Coronary artery (tissue), 2 donors: Measurements from ENCODE around the gene RNF114.
"Not testable (repeated sequence)": the region's sequence is repeated elsewhere in the genome, so short reads cannot be mapped to it uniquely, and the experiment has no call there.

Experiments
- DNase-seq: peaks from one replicate; pipeline ENCODE4 v3.0.0-alpha.2; 2017; ENCODE audit warnings: low spot score
- H3K27ac ChIP-seq, 2 donors: fragments of 200-600 bp; sonication (generic); one replicate each; pipeline ENCODE4 v1.5.1; 2016 to 2019
- H3K4me3 ChIP-seq: fragments of 200-600 bp; sonication (generic); 2 replicates; pipeline ENCODE4 v1.5.1; 2016; ENCODE audit warnings: mild to moderate bottlenecking, moderate library complexity
- TF ChIP-seq, protein P1 (sequence below): fragments of 200-600 bp; sonication (generic); IDR thresholded peaks from one replicate; pipeline ENCODE4 v1.5.1; 2019; ENCODE audit warnings: antibody characterized with exemption

The RNF114 gene

DNA sequence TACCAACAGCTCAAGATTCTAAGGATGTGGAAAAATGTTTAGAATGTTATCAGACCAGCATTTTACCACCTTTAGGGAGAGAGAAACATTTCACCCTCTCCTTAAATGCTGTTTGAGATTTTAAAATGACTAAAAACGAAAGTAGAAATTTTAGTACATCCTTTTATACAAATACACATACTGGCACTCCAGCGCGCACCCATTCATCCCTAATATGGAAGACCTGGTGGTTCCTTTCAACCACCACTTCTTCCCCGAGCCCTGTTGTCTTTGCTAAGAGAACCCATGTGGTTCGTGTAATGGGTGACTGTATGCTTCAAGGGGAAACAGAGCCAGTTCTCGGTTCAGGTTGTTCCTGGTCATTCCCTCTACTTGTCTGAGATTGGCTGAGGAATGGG is 42.1 kb upstream of the RNF114 start:
- TF ChIP-seq, protein P1, sequence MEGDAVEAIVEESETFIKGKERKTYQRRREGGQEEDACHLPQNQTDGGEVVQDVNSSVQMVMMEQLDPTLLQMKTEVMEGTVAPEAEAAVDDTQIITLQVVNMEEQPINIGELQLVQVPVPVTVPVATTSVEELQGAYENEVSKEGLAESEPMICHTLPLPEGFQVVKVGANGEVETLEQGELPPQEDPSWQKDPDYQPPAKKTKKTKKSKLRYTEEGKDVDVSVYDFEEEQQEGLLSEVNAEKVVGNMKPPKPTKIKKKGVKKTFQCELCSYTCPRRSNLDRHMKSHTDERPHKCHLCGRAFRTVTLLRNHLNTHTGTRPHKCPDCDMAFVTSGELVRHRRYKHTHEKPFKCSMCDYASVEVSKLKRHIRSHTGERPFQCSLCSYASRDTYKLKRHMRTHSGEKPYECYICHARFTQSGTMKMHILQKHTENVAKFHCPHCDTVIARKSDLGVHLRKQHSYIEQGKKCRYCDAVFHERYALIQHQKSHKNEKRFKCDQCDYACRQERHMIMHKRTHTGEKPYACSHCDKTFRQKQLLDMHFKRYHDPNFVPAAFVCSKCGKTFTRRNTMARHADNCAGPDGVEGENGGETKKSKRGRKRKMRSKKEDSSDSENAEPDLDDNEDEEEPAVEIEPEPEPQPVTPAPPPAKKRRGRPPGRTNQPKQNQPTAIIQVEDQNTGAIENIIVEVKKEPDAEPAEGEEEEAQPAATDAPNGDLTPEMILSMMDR, result no peak
- H3K27ac ChIP-seq, result no peak overlapping the region
- peak overlapping the region; percentile 37 for H3K4me3 ChIP-seq
- DNase-seq, result no peak

- H3K4me3 ChIP-seq, H3K27ac ChIP-seq, DNase-seq: not testable (repeated sequence)
These were observed 40.6 kb upstream of the RNF114 start for GRCh38 chr20:49895474-49896093.

DNA sequence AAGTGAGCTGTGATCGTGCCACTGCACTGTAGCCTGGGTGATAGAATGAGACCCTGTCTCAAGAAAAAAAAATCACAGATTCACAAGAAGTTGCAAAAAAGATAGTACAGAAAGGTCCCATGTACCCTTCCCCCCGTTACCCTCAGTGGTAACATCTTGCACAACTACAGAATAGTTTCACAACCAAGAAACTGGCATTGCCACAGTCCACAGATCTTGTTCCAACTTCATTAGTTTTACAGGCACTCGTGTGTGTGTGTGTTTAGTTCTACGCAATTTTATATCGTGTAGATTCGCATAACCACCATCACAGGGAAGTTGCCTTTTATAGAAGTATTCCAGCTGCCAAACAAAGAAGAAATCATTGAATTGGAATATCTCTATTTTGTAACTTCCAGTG is 40.0 kb upstream of the RNF114 start:
- DNase-seq, result no peak

DNA sequence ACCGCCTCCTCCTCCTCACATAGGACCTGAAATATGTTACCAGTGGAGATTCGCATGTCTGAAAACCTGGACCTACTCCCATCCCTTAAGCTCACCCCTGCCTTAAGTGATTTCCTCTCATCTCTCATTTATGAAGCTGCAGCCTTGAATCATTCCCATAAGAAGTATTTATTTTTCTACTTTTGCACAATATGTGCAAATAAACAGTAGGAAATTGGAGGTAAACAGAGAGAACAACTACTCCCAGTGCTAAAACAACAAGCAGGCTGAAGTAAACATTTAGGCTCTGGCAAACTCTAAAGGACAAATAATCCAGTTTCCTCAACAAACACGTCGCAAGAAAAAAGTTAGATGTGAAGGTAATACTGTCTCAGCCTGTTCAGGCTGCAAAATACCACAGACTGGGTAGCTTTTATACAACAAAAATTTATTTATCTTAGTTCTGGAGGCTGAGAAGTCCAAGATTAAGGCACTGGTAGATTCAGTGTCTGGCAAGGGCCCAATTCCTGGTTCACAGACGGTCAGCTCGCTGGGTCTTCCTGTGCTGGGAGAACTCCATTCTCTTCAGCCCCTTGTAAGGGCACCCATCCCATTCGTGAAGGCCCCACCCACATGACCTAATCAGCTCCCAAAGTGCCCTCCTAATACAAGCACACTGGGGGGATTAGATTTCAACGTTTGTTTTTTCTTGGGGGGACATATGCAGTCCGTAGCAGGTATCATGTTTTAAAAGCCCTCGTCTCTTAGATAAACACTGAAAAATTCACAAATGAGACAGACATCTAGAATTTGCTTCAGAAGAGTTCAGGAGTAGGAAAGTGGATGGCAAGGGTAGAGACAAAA is 36.4 kb upstream of the RNF114 start:
- no peak for DNase-seq
- no peak overlapping the region for H3K27ac ChIP-seq
- TF ChIP-seq, protein P1, result no peak
- no peak overlapping the region for H3K4me3 ChIP-seq

More for the DNA sequence above, 40.0 kb upstream of the RNF114 start:
- H3K27ac ChIP-seq, result no peak overlapping the region
- H3K4me3 ChIP-seq, result no peak overlapping the region
- TF ChIP-seq, protein P1, result no peak

GRCh38 chr20:49901588-49901987 is 34.6 kb upstream of the RNF114 start:
- H3K27ac ChIP-seq, result no peak overlapping the region
- H3K4me3 ChIP-seq, result no peak overlapping the region
- TF ChIP-seq, protein P1, result no peak
- no peak for DNase-seq

- TF ChIP-seq, protein P1, result no peak
- Histone ChIP-seq H3K27ac (no peak overlapping the region), H3K4me3 (no peak overlapping the region)
- no peak for DNase-seq
These were observed 31.6 kb upstream of the RNF114 start for GRCh38 chr20:49904440-49905214.

- Histone ChIP-seq H3K4me3 (no peak overlapping the region), H3K27ac (no peak overlapping the region)
- DNase-seq, result no peak
- TF ChIP-seq, protein P1, result no peak
These were observed 30.6 kb upstream of the RNF114 start for GRCh38 chr20:49905415-49906091.
